Peyer's patch (tissue), 4 donors: Measurements from ENCODE around the gene TRPM3.

Experiments
- CTCF ChIP-seq, 6 experiments: fragments of 450-650 bp in 4 of 6; fragments of 200-600 bp in 2 of 6; sonication (generic) in 1 of 6; IDR thresholded peaks; one replicate each; pipeline ENCODE4 v1.5.1; 2017 to 2019; ENCODE audit warnings: antibody characterized with exemption in 6 of 6, mild to moderate bottlenecking in 3 of 6, moderate library complexity in 1 of 6
- POLR2A ChIP-seq, 2 donors: fragments of 450-650 bp; IDR thresholded peaks; one replicate each; pipeline ENCODE4 v1.5.1; 2017; ENCODE audit warnings: antibody characterized with exemption in 2 of 2, mild to moderate bottlenecking in 2 of 2, moderate library complexity in 2 of 2

GRCh38 chr9:70600506-70600905 lies 520.9 kb downstream of the TRPM3 start:
- no peak for TF ChIP-seq CTCF (IDR thresholded peaks at IDR 0.05)
- TF ChIP-seq POLR2A (IDR thresholded peaks at IDR 0.05): no peak
